K562 (cell line): ENCODE data around the gene CD47. TPM values are rescaled to one million over a fixed set of nuclear protein-coding genes. Genes with fewer than 3 reads are reported as not detected.

Experiments used
- BCLAF1 ChIP-seq, 2 experiments: fragments of 450-650 bp in 1 of 2; IDR thresholded peaks; 2 replicates each; pipeline ENCODE4 v1.6.1; 2011 to 2017; ENCODE audit warnings: low read depth in 2 of 2, antibody characterized with exemption in 1 of 2, borderline replicate concordance in 1 of 2, low read length in 1 of 2, mild to moderate bottlenecking in 1 of 2, mixed read lengths in 1 of 2; ENCODE audit not compliant: control insufficient read depth in 1 of 2
- BCOR ChIP-seq: fragments of 450-650 bp; IDR thresholded peaks from 2 replicates; pipeline ENCODE4 v1.6.1; 2016
- E2F3 ChIP-seq: fragments of 250-450 bp; sonication (Bioruptor Pico); IDR thresholded peaks from 2 replicates; pipeline ENCODE4 v1.4.0; 2020; ENCODE audit warnings: mild to moderate bottlenecking
- ESRRA ChIP-seq: fragments of 450-650 bp; IDR thresholded peaks from 2 replicates; pipeline ENCODE4 v1.6.1; 2014; ENCODE audit warnings: low read depth, mild to moderate bottlenecking, moderate library complexity, borderline replicate concordance
- JUNB ChIP-seq: fragments of 450-650 bp; formaldehyde crosslinking; conservative IDR thresholded peaks from 2 replicates; pipeline ENCODE4 v1.4.0; 2020; ENCODE audit warnings: mild to moderate bottlenecking
- NFIX ChIP-seq: fragments of 250-450 bp; sonication (Bioruptor Pico); IDR thresholded peaks from 2 replicates; pipeline ENCODE4 v1.4.0; 2020; ENCODE audit warnings: low read depth, mild to moderate bottlenecking, moderate library complexity
- RREB1 ChIP-seq: fragments of 250-450 bp; sonication (Bioruptor Pico); IDR thresholded peaks from 2 replicates; pipeline ENCODE4 v1.4.0; 2020
- ZNF23 ChIP-seq: fragments of 250-450 bp; sonication (Bioruptor Pico); IDR thresholded peaks from 2 replicates; pipeline ENCODE4 v1.4.0; 2020; ENCODE audit warnings: mild to moderate bottlenecking
- ZSCAN32 ChIP-seq: fragments of 450-650 bp; formaldehyde crosslinking; IDR thresholded peaks from 2 replicates; pipeline ENCODE4 v1.4.0; 2020; ENCODE audit warnings: mild to moderate bottlenecking, moderate library complexity
- polyA plus RNA-seq, 8 experiments: library from polyadenylated mRNA; depleted of rRNA in 4 of 8; stranded (reverse) in 5 of 8; unstranded in 3 of 8; fragments of >200 nt; fragmentation: Nextera tagmentation in 2 of 8; fragmentation: Illumina TruSeq in 1 of 8; extraction: Ambion mirVana in 2 of 8; extraction: Trizol in 1 of 8; gene quantifications; 2 replicates each; pipeline versions ENCODE4 v1.2.1 to v1.2.3, GENCODE V29; 2011 to 2014; ENCODE audit warnings: inconsistent platforms in 1 of 8, missing spikeins in 1 of 8
- total RNA-seq, 7 experiments: library from RNA; depleted of rRNA in 6 of 7; stranded (reverse); fragments of >200 nt in 6 of 7; fragmentation: Illumina TruSeq in 2 of 7; extraction: Trizol in 2 of 7; gene quantifications; 2 replicates each; pipeline versions ENCODE4 v1.2.1 to v1.2.3, GENCODE V29; 2011 to 2021; ENCODE audit warnings: low replicate concordance in 1 of 7
- TF ChIP-seq, protein P1 (sequence below): fragments of 450-650 bp; formaldehyde crosslinking; IDR thresholded peaks from 2 replicates; pipeline ENCODE4 v1.4.0; 2020; ENCODE audit warnings: mild to moderate bottlenecking, moderate library complexity
- TF ChIP-seq, protein P2 (sequence below): sonication (generic); formaldehyde crosslinking; IDR thresholded peaks from 2 replicates; pipeline ENCODE4 v1.9.0; 2022; ENCODE audit warnings: mild to moderate bottlenecking, missing genetic modification reagents
- TF ChIP-seq, protein P3 (sequence below): IDR thresholded peaks from 3 replicates; pipeline ENCODE4 v1.6.1; 2011; ENCODE audit warnings: borderline replicate concordance, mild to moderate bottlenecking, moderate library complexity; ENCODE audit not compliant: insufficient read length; ENCODE audit errors: extremely low read depth

The CD47 gene
- total and polyA plus RNA-seq, 9 of the 15 experiments (the other 6 are each of a cell fraction or from before 2014, with no cell fraction given) = 10.2 to 62.6 (median 36.3) TPM

DNA sequence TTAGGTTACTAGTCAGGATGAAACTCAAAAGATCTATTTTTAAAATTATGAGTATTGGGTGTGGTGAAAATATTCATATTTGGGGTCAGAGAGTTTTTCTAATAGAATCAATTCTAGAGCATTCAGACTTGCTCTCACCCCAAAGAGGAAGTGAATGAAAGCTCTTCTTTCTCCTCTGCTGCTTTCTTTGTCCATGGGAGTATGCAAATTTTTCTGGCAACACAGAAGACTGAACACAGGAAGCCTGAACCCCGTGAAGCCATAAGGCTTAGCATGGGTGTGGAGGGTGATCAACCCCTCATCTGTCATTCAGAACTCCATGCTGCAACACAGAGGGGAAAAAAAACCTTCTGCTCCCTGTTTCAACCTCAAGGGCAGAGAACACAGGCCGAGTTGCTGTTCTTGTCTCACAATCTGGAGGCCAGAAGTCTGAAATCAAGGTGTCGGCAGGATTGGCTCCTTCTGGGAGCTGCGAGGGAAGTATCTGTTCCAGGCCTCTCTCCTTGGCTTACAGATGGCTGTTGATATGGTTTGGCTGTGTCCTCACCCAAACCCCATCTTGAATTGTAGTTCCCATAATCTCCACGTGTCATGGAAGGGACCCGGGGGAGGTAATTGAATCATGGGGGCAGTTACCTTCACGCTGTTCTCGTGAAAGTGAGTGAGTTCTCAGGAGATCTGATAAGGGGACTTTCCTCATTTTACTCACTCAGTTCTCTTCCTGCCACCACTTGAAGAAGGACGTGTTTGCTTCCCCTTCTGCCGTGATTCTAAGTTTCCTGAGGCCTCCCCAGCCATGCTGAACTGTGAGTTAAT, 33.7 kb upstream of the CD47 start (continued):
- TF ChIP-seq BCLAF1 (IDR thresholded peaks at IDR 0.05; ENCODE audit: borderline replicate concordance in 1 of 2, control insufficient read depth in 1 of 2, low read depth in 2 of 2, low read length in 1 of 2) = 0 out of 4 replicates have a peak, but pooled peaks of 1 of the 2 experiments have one; percentile 26
- TF ChIP-seq ESRRA = peak; percentile 11; the same call in 1 of the 2 replicates
- TF ChIP-seq JUNB (CRISPR knock-in tag) = no peak
- no peak for TF ChIP-seq BCOR
- TF ChIP-seq ZSCAN32 (CRISPR knock-in tag) = no peak
- no peak for TF ChIP-seq ZNF23 (CRISPR knock-in tag)
- TF ChIP-seq, protein P1, sequence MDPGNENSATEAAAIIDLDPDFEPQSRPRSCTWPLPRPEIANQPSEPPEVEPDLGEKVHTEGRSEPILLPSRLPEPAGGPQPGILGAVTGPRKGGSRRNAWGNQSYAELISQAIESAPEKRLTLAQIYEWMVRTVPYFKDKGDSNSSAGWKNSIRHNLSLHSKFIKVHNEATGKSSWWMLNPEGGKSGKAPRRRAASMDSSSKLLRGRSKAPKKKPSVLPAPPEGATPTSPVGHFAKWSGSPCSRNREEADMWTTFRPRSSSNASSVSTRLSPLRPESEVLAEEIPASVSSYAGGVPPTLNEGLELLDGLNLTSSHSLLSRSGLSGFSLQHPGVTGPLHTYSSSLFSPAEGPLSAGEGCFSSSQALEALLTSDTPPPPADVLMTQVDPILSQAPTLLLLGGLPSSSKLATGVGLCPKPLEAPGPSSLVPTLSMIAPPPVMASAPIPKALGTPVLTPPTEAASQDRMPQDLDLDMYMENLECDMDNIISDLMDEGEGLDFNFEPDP (CRISPR knock-in tag) = no peak
- TF ChIP-seq RREB1 (CRISPR knock-in tag) = no peak
- TF ChIP-seq, protein P2, sequence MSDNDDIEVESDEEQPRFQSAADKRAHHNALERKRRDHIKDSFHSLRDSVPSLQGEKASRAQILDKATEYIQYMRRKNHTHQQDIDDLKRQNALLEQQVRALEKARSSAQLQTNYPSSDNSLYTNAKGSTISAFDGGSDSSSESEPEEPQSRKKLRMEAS (CRISPR knock-in tag) = peak; percentile 77
- TF ChIP-seq E2F3 (CRISPR knock-in tag) = no peak
- TF ChIP-seq, protein P3, sequence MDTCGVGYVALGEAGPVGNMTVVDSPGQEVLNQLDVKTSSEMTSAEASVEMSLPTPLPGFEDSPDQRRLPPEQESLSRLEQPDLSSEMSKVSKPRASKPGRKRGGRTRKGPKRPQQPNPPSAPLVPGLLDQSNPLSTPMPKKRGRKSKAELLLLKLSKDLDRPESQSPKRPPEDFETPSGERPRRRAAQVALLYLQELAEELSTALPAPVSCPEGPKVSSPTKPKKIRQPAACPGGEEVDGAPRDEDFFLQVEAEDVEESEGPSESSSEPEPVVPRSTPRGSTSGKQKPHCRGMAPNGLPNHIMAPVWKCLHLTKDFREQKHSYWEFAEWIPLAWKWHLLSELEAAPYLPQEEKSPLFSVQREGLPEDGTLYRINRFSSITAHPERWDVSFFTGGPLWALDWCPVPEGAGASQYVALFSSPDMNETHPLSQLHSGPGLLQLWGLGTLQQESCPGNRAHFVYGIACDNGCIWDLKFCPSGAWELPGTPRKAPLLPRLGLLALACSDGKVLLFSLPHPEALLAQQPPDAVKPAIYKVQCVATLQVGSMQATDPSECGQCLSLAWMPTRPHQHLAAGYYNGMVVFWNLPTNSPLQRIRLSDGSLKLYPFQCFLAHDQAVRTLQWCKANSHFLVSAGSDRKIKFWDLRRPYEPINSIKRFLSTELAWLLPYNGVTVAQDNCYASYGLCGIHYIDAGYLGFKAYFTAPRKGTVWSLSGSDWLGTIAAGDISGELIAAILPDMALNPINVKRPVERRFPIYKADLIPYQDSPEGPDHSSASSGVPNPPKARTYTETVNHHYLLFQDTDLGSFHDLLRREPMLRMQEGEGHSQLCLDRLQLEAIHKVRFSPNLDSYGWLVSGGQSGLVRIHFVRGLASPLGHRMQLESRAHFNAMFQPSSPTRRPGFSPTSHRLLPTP = no peak
- TF ChIP-seq NFIX (CRISPR knock-in tag) = no peak
